Hepatic stellate cell (primary cell): ENCODE measurements around the gene PARD6G.
"Not testable (repeated sequence)": the region's sequence is repeated elsewhere in the genome, so short reads cannot be mapped to it uniquely, and the experiment has no call there.

Source experiments
- DNase-seq: peaks from one replicate; pipeline ENCODE4 v3.0.0; 2011; ENCODE audit warnings: low spot score

Gene PARD6G, protein sequence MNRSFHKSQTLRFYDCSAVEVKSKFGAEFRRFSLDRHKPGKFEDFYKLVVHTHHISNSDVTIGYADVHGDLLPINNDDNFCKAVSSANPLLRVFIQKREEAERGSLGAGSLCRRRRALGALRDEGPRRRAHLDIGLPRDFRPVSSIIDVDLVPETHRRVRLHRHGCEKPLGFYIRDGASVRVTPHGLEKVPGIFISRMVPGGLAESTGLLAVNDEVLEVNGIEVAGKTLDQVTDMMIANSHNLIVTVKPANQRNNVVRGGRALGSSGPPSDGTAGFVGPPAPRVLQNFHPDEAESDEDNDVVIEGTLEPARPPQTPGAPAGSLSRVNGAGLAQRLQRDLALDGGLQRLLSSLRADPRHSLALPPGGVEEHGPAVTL

DNA sequence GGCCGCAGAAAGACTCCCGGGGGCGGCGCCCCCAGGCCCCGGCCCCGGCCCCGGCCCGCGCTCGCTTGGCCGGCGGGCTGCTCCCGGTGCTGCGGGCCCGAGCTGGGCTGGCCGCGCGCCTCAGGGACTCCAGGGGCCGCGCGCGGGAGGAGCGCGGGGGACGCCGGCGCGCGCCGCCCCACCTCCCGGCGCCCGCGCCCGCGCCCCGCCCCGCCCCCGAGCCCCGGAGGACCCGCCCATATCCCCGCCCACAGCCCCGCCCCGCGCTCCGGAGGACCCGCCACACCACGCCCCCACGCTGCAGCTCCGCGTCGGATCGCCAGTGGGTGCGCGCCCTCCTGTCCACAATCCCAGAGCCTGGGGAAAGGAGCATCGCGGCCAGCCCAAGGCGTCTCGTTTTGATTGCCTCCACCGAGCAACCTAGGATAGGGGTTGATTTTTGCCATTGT, at the start of gene PARD6G:
PARD6G (minus strand) TSS at position 122 of the 449 bp plus-strand sequence. CDS start 166 bp downstream, outside the sequence.
- peak; percentile 76 for DNase-seq

DNA sequence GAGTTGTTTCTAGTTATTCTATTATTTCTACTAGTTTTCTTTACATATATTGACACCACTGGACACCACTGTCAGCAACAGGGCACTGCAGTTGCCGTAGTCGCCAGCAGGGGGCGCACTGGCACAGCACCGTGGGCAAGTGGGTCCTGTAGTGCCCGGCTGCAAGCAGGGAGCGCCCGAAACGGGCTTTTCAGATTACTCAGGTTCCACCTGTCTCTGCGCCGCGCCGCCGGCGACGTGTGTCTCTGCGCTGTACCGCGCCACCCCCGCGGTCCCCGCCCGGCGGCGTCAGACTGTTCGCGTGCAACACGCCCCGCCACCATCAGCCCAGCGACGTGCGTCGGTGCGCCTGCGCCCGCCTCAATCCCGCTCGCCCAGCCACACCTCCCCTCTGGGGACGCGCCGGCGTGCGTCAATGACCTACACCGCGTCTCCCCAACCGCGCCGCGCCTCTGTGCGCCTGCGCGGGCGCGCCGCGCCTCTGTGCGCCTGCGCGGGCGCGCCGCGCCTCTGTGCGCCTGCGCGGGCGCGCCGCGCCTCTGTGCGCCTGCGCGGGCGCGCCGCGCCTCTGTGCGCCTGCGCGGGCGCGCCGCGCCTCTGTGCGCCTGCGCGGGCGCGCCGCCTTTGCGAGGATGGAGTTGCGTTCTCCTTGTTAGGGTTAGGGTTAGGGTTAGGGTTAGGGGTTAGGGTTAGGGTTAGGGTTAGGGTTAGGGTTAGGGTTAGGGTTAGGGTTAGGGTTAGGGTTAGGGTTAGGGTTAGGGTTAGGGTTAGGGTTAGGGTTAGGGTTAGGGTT, 15.1 kb upstream of the PARD6G start:
- DNase-seq: not testable (repeated sequence)

DNA sequence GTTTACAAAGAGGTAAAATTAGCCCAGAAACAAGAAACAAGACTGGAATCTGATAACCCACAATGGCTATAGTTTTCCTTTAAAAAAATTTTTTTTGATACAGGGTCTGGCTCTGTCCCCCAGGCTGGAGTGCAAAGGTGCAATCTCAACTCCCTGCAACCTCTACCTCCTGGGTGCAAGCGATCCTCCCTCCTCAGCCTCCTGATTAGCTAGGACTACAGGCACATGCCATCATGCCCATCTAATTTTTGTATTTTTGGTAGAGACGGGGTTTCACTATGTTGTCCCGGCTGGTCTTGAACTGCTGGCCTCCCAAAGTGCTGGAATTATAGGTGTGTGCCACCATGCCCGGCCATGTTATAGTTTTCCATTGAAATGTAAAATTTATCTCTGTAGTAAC, 12.3 kb upstream of the PARD6G start:
- DNase-seq: no peak

DNA sequence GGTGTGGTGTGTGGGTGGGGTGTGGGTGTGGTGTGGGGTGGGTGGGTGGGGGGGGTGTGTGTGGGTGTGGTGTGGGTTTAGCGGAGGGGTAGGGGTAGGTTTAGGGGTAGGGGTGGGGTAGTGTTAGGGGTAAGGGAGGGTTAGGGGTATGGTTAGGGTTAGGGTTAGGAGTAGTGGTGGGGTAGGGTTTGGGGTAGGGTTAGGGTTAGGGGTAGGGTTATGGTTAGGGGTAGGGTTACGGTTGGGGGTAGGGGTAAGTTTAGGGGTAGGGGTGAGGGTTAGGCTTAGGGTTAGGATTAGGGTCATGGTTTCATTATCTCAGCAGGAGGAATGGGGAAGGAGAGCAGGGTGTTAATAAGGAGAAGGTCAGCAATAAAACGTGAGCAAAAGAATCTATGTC, 11.3 kb upstream of the PARD6G start:
- no peak for DNase-seq

DNA sequence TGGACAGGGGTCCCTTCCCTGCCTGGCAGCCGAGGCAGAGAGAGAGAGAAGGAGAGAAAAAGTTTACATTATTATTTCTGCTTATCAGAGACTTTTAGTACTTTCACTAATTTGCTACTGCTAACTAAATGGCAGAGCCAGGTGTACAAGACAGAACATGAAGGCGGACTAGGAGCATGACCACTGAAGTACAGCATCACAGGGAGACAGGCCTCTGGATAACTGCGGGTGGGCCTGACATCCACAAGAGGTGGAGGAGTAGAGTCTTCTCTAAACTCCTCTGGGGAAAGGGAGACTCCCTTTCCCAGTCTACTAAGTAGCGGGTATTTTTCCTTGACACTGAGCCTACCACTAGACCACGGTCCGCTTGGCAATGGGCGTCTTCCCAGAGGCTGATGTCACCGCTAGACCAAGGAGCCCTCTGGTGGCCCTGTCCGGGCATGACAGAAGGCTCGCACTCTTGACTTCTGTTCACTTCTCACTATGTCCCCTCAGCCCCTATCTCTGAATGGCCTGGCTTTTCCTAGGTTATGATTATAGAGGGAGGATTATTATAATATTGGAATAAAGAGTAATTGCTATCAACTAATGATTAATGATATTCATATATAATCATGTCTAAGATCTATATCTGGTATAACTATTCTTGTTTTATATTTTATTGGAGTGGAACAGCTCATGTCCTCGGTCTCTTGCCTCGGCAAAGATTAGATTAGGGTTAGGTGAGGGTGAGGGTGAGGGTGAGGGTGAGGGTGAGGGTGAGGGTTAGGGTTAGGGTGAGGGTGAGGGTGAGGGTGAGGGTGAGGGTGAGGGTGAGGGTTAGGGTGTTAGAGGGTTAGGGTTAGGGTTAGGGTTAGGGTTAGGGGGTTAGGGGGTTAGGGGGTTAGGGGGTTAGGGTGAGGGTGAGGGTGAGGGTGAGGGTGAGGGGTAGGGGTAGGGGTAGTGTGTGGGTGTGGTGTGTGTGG, 10.5 kb upstream of the PARD6G start:
- peak; percentile 35 for DNase-seq

DNA sequence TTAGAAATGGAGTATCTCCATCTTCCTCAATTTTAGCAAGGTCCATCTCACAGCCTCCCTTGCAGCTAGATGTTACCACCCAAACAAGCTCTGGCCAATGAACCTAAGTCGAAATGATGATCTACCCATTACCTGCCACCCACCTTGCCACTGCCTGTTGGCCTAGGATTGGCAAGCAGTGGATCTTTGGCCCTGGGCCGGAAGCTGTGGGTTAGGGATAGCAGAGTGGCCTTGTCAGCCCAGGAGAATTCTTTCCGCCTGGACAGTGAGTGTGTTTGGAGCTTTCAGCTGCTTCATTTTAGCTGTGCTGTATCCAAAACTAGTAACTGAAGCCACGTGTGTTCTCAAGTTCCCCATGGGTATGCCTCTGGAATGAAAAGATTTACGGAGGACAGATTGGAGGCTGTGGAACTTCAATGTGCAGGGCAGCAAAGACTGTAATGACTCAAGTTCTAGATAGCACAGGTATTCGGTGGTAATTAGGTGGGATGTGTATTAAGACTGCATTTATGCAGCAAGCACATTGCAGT, 7.7 kb upstream of the PARD6G start:
- DNase-seq: no peak

DNA sequence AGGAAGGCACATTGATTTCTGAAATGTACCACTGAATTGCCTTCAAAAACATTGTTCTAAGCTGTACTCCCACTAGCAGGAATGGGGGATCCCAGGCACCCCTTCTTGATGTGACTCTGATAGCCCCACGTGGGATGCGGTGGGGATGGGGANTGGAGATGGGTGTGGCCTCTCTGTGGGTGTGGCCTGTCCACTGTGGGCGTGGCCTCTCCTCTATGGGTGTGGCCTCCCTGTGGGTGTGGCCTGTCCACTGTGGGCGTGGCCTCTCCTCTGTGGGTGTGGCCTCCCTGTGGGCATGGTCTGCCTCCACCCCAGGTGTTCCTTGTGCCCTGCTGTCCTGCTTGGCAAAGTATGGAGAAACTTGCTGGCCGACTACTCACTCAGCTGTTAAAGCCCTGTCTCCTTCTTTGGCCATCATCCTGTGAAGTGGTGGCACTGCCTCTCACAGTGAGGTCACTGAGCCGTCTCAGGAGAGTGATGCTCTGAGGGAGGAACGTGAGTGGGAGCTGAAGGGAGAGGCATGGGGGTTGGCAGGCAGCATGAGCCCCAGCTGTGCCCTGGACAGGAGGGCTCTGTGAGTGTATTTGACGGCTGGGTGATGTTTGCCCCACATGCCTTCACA, 6.7 kb upstream of the PARD6G start:
- no peak for DNase-seq

DNA sequence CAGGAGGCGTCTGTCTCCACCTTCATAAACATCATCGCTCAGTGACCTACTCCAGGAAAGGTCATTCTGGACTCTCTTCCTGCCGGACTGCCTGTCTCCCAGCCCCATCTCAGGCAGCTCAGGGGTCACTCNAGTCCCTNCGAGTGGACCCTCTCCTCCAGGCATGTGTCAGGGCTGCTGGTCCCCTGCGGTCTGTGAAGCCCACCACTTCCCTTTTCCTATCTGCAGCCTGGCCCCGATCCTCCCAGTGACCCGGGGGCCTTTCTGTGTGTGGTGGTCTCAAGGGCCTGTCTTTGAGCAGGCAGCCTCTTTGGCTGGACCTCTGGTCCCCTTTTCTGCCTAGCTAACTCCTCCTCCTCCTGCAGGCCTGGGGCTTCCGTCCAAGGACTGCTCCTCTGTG, 5.9 kb upstream of the PARD6G start:
- DNase-seq: no peak

DNA sequence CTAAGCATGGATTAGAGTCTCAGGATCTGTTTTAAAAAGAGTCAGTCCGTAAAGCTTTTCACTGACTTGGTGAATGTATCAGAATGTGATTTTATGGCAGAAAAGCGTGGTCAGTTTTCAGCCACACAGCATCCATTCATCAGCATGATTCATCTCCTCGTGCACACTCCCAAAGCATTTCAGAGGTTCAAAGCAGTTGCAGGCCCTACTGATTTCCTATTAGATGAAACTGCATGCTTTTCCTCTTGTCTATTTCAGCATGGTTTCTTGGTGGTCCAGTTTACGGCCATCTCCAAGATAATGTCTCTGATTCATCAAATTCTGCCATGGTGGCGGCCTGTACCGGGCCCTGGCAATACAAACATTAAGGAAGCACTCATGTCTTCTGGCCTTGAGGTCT, 4.8 kb upstream of the PARD6G start:
- no peak for DNase-seq

DNA sequence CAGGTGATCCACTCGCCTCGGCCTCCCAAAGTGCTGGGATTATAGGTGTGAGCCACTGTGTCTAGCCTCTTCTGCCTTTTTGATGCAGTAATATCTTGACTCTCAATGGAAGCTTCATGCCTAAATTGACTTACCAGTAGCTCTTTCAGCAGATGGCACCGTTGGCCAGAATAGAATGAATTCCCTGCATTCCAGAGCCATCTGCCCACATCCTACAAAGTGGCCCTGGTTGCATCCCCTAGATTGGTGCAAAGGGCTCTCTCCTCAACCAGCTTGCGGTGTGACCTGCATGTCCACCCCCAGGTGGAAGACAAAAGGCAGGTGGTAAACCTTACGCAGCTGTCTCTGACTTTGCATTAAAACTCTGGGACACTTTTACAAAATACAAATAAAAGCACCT, 4.4 kb upstream of the PARD6G start:
- no peak for DNase-seq

DNA sequence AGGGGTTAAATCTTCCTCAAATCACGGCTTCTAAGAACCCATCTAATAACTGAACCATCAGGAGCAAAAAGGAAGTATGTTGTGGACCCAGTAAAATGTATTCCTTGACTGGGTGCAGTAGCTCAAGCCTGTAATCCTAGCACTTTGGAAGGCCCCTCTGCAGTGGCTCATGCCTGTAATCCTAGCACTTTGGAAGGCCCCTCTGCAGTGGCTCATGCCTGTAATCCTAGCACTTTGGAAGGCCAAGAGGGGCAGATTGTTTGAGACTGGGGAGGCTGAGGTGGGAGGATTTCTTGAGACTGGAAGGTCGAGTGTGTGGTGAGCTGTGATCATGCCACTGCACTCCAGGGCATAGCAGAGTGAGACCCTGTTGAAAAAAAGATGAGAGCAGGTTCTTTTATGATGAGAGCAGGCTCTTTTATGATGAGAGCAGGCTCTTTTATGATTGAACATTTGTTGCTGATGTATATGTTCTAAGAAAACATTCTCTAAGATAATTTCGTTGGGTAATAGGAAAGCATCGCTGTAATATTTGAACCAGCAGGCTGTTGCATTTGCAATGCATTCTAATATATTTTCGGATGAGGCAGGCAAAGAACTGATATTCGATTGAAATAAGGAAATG, 3.5 kb upstream of the PARD6G start:
- DNase-seq: no peak

DNA sequence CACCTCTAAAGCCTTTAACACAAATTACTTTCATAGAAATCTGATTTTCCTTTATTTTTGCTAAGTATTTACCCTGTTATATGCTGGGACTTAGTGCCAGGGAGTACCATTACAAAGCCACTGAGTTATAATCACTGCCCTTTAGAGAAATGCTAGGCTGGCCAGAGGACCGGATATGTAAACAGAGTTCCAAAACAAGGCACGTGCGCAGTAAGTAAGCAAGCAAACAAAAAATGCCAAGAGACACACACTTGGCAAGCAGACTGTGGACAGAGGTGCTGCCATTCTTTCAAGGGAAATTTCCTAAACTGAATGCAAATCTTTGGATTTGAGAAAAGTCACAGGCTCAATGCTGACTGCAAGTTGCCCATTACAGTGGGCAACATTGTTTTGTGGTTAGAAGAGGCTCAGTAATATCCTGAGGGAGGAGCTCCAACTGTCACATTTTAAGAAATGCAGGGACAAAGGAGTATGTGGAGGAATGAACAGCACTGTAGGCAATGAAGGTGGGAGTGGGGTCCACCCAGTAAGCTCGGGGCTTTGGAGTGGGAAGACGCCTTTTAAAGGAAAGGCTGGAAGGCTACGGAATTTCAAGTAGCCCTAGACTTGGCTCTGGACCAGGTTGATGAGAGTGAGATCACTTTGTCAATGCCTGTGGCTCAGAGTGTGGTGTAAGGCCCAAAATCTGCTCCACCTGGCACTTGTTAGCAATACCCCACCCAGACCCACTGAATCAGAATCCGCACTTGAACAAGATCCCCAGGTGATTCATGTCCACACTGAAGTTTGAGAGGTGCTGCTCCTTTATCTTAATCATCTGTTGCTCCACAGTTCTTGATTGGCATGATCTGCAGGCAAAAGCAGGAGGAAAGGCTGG, 2.1 kb upstream of the PARD6G start:
- DNase-seq: no peak

DNA sequence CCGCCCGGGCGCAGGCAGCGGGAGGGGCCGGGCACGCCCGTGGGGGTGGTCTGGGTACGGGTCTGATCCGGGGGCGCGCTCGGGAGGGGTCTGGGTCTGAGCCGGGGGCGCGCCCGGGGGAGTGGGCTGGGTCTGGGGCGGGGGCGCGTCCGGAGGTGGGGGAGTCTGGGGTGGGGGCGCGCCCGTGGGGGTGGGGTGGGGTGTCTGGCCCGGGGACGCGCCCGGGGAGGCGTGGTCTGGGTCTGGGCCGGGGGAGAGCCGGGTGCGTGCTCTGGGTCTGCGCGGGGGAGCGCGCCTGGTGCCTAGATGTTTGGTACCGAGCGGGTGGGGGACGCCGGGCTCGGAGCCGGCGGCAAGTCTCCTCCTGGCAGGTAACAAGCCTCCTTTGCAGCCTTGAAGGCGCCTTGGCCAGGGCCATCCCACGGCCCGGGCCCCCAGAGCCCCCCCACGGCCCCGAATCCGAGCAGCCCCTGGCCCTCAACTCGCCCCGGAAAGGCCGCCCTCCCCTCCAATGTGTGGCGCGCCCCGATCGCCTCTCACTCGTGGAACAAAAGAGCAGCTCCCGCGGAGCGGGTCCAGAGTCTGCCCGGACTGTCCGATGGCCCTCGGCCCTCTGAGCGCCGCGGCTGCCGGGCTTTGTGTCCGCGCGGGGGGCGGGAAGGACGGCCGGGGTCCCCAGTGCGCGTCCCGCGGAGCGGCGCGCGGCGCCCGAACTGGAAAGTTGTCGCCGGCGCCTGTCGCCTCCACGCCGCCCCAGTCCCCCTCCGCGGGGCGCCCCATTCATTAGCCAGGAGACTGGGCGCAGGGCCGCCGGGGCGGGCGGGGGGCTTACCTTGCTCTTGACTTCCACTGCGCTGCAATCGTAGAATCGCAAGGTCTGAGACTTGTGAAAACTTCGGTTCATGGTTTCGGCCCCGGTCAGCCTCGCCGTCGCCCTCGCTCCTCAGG, 595 bp downstream of the PARD6G start:
- no peak for DNase-seq

DNA sequence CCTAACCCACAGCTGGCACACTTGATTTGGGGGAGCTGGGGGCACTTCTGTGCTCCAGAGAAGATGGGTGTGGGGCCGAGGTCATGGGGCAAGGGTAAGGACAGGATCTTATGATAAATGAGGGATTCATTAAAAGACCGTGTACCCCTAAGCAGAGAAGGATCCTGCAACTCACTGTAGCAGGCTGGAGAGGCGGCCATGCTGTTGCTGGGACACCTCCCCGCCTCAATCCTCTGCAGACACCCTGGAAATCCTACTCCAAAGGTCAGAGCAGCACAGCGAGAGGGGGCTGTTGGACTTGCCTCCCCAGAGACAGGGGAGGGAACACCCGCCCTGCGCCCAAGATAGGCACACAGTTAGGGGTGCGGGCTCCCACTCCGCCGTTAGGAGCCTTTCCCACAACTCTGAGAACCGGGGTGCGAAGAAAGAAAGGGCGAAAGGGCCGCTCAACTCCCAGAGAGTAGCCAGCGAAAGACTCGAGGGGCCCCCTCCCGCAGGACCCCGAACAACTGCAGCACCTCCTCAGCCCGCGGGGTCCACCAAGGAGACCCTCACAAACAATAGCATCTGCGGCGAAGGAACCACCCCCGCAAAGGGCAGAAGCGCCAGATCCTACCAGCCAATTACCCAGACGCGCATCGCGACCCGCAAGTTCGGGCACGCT, 1.4 kb downstream of the PARD6G start:
- no peak for DNase-seq

DNA sequence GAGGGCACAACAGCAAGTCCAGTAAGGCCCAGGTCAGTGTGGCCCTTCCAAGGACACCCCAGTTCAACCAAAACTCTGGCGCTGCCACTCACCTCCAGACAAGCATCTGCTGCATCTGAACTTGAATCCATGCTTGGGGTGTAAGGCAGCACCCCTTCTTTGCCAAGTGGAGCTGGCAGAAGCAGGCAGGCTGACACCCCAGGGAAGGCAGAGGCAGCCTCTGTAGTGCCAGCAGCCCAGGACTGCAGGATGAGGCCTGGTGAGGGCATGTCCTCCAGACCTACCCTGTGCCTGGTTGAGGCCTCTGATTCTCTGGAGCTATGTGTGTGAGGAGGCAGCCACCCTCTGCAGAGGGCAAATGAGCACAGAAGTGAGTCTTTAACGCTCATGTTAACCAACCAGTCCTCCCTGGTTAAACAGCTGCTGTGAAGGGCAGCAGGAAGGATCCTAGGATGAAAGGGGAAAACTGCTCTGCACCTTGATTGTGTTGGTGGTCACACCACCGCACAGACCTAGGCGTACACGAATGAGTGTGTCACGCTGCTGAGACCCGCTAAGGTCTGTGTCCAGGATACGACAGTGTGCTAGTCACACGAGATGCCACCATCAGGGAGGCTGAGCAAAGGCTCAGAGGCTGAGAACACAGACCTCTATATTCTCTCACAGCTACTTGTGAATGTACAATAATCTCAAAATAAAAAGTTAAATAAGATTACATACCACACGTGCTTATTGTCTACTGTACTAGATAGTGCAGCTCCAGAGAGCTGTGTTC, 2.2 kb downstream of the PARD6G start:
- no peak for DNase-seq

DNA sequence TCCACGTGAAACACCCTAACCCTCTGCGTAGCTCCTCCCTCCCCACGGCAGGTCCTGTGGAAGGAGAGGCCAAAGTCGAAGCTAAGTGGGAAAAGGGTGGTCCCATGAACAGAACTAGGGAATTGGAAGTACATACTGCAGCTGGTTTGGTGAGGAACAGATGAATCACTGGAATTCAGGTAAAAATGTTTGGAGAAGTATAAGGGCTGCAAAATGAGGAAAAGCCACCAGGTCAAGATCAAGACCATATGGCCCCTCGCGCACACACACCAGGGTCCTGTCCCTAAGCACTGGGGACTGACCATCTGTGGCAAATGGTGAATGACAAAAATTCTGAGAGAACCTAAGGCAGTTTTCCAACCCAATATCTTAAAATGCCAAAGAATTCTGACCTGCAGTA, 3.1 kb downstream of the PARD6G start:
- no peak for DNase-seq

DNA sequence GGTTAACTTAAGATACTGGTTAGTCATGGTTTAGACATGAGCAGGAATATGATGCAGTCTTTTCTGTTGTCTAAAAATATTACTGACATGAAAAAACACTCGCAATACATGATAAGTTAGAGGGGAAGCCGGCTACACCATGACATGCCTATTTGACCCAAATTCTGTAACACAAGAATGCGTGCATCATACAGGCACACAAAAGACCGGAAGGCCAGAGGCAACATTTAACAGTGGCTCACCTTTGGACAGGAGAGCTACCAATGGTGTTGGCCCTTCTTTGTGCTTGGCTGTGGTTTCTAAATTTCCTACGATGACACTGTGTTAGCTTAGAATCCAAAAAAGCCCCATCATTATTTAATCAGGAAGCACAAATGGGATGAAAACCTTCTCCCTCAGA, 4.1 kb downstream of the PARD6G start:
- DNase-seq: no peak
